Ramos (cell line): ENCODE results near the gene IL17B.
"Not testable (repeated sequence)": the region's sequence is repeated elsewhere in the genome, so short reads cannot be mapped to it uniquely, and the experiment has no call there.

Source experiments
- in situ Hi-C: fragments of 300-500 bp; cut with MboI; formaldehyde crosslinking; loops from one replicate; pipeline ENCODE4 v1.14.3; 2022; ENCODE audit warnings: low sequenced_read_pairs; ENCODE audit not compliant: unreplicated experiment

Gene IL17B

DNA sequence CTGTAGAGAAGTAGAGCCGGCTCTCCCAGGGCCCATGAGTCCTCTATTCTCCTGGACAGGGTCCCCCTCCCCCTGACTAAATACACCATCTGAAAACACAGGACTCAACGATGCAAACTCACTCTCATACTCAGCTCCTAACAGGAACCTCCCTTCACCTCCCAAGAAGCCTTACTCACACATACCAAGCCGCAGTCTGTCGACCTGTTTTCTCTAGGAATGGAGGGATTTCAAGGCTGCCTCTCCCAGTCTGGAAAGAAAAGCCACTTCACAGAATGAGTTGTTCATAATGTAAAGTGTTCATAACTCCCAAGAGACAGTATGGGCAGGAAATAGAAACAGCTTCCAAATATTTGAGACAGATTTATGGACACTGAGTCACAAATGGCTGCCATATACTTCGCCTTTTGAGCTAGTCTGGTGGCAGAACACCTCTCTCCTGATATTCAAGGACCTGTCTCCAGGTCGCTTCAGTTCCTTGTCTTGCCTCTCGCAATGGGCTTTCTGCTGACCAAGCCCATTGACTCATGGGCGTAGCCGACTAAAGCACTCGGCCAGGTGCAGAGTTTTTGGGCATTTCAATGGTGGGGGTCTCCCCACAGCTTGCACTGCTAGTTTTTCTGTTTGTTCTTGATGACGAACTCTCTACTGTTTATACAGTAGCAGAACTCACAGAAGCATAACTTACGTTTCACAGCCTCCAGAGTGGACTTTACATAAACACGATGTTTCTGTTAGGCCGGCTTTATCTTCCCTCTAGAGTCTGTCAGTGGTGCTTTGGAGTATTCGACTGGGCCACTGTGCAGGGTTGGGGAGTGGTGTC is 25.0 kb upstream of the IL17B start:
- in situ Hi-C loops, result no loop called here

- in situ Hi-C loops, result no loop called here
Observed at GRCh38 chr5:149402291-149402690, 23.2 kb upstream of the IL17B start.

GRCh38 chr5:149401051-149401450 is 22.0 kb upstream of the IL17B start:
- in situ Hi-C loops, result no loop called here

DNA sequence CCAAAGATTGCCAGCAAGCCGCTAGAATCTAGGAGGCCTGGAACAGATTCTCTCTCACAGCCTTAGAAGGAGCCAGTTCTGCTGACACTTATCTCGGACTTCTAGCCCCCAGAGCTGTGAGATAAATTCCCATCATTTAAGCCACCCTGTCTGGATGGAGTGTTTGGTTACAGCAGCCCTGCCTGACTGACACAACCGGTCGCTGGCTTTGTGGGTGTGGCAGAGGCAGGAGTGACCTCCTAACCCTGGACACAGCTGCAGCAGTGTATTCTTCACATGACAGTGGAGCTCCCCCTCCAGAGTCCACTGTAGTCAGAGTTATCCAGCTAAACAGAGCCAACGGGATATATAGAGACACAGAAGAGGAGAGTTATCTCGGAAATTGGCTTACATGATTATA is 21.2 kb upstream of the IL17B start:
- in situ Hi-C loops, result no loop called here

DNA sequence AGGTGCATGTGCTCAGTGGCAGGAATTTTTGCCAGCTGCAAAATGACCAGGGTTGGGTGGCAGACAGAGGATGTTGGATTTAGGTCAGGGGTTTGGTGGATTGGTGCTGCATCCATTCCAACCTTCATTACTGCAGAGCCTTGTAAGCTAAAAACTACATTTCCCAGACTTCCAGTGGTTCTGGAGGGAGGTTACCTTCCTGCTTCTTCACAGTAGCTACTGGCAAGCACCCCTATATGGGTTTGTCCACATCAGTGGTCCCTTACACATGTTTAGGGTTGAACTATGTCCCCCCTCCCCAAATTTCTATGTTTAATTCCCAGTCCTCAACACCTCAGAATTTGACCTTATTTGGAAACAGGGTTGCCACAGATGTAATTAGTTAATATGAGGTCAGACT is 20.7 kb upstream of the IL17B start:
- in situ Hi-C loops, result no loop called here

GRCh38 chr5:149398747-149399266 is 19.7 kb upstream of the IL17B start:
- in situ Hi-C loops, result not testable (repeated sequence)

- in situ Hi-C loops, result no loop called here
Observed at GRCh38 chr5:149397530-149397929, 18.4 kb upstream of the IL17B start.

GRCh38 chr5:149394996-149395395 is 15.9 kb upstream of the IL17B start:
- in situ Hi-C loops, result not testable (repeated sequence)

DNA sequence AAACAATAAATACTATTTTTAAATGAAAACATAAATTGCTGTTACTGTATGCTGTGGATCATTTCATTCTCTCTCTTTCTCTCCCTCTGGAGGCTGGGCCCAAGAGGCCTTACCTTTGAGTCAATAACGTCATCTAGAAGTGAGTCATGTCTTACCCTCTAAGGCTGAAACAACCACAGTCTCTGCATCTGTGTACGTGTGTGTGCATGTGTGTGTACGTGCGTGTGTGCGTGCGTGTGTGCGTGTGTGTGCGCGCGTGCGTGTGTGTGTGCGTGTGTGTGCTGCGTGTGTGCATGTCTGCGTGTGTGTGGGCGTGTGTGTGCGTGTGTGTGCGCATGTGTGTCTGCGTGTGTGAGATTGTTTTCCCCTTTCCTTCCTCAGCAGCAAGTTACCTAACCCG is 13.6 kb upstream of the IL17B start:
- in situ Hi-C loops, result no loop called here

- in situ Hi-C loops, result no loop called here
Observed at GRCh38 chr5:149391524-149391923, 12.4 kb upstream of the IL17B start.

DNA sequence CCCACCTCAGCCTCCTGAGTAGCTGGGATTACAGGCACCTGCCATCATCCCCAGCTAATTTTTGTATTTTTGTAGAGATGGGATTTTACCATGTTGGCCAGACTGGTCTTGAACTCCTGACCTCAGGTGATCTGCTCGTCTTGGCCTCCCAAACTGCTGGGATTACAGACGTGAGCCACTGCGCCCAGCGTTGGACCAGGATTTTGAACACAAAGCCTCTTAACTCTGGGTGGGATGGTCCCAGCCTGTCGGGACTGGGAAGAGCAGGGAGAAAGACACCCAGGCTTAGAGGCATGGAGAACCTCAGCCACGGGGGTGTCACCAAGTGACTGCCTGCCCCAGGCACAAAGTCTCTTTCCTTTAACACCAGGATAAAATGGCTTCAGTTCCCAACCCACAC is 12.0 kb upstream of the IL17B start:
- in situ Hi-C loops, result not testable (repeated sequence)

- in situ Hi-C loops, result loop anchor here (10.0 kb wide), 1 partner anchor 175 kb away; no protein-coding TSS in a partner anchor
Observed at GRCh38 chr5:149389552-149390495, 10.7 kb upstream of the IL17B start.

DNA sequence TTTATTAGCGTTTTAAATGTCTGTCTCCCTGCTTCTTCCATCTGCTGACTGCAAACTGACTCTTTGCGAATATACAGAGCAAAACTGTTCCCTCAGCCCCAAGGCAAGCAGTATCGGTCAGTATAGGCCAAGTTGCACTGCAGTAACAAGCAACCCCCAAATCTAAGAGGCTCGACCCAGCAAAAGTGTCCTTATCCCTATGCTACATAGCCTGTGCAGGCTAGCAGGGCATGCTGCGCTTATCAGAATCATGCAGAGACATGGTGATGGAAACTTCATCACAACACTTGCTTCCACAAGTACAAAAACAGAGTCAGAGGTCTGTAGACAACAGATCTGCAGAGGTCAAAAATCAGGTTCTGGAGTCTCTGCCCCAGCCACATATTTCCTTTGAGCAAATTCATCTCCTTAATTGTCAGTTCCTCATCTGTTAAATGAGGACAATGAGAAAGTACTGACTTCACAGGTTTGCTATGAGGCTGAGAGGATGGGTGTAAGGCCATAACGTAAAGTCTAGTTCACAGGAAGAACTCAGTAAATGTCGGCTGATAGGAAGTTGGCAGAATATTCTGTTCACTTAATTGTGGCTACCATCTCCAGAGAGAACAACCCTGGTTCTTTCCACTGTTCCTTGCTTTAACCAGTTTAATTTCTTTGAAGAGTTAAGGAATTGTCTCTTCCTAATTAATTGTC is 9.6 kb upstream of the IL17B start:
- in situ Hi-C loops, result loop anchor here (10.0 kb wide), 1 partner anchor 176 kb away; no protein-coding TSS in a partner anchor

DNA sequence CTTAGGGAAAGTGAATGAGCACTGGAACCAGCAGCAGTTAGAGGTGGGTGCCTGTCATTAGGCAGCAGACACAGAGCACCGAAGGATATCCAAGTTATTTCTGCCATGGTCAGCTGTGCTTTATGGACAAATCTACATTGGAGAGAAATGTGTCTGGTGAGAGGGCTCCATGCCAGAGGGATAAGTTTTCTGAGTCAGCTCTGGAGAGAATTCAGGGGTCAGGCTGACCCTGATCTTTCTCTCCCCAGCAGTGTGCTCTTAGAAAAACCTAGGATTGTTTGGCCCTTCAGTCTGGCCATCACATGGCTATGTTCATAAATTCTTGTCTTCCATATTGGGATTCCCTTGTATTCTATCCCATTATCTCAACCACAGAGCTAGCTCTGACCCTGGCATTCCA is 8.9 kb upstream of the IL17B start:
- in situ Hi-C loops, result loop anchor here (10.0 kb wide), 1 partner anchor 177 kb away; no protein-coding TSS in a partner anchor

DNA sequence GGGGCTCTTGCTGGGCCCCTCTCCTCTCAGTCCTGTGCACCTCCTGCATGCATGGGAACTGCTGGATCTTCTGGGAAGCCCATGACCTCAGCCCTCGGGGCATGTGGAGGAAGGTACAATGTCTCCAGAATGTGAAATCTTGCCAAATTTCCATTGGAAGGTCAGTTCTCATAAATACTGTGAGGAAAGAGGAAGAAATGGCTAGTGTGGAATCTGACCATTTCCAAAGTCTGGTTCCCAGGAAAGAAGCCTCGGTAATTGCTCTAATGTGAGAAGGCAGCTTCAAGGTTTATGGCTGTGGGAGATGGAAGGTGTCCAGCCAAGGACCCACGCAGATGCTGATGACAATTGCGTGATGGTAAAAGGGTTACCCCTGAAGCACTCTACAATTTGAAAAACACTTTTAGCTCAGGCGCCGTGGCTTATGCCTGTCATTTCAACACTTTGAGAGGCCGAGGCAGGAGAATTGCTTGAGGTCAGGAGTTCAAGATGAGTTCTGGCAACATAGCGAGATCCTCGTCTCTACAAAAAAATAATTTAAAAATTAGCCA is 8.1 kb upstream of the IL17B start:
- in situ Hi-C loops, result loop anchor here (10.0 kb wide), 1 partner anchor 178 kb away; no protein-coding TSS in a partner anchor

- in situ Hi-C loops, result loop anchor here (10.0 kb wide), 1 partner anchor 179 kb away; no protein-coding TSS in a partner anchor
Observed at GRCh38 chr5:149386166-149386565, 7.1 kb upstream of the IL17B start.

GRCh38 chr5:149383399-149383798 is 4.3 kb upstream of the IL17B start:
- in situ Hi-C loops, result loop anchor here (10.0 kb wide), 1 partner anchor 181 kb away; no protein-coding TSS in a partner anchor

- in situ Hi-C loops, result loop anchor here (10.0 kb wide), 1 partner anchor 182 kb away; no protein-coding TSS in a partner anchor
Observed at GRCh38 chr5:149382517-149383220, 3.6 kb upstream of the IL17B start.

DNA sequence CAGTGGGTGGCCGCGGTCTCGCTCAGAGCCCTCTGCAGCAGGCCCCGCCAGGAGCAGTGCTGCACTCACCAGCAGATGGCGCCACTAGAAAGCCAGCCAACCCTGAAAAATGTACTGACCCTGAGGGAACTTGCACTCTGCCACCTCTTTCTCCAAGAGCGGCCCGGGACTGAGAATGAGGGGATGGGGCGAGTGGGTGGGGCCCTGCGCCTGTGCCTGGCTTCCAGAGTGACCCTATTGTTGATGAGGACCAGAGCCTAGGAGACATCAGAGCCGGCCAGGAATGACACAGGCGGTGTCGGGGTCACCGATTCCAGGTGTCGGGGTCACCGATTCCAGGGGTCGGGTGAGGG is 2.9 kb upstream of the IL17B start:
- in situ Hi-C loops, result loop anchor here (10.0 kb wide), 1 partner anchor 183 kb away; no protein-coding TSS in a partner anchor
